Parathyroid adenoma (tissue), 2 donors: ENCODE results near the gene CTTNBP2.

Source experiments
- H2AFZ ChIP-seq: fragments of 300-600 bp; sonication (generic); one replicate; pipeline ENCODE4 v1.7.0; 2017; ENCODE audit warnings: antibody characterized with exemption, mild to moderate bottlenecking
- H3K27ac ChIP-seq: fragments of 300-600 bp; sonication (generic); one replicate; pipeline ENCODE4 v1.7.0; 2017
- H3K27me3 ChIP-seq: fragments of 300-600 bp; sonication (generic); one replicate; pipeline ENCODE4 v1.7.0; 2017; ENCODE audit warnings: low read length; ENCODE audit not compliant: control insufficient read depth, insufficient read depth
- H3K36me3 ChIP-seq: fragments of 300-600 bp; sonication (generic); one replicate; pipeline ENCODE4 v1.7.0; 2017; ENCODE audit warnings: low read length; ENCODE audit not compliant: control insufficient read depth, insufficient read depth
- H3K4me1 ChIP-seq: fragments of 300-600 bp; sonication (generic); one replicate; pipeline ENCODE4 v1.7.0; 2017; ENCODE audit warnings: control low read depth
- H3K4me2 ChIP-seq: fragments of 300-600 bp; sonication (generic); one replicate; pipeline ENCODE4 v1.7.0; 2017; ENCODE audit warnings: low read length
- H3K4me3 ChIP-seq: fragments of 300-600 bp; sonication (generic); one replicate; pipeline ENCODE4 v1.7.0; 2017; ENCODE audit warnings: low read depth, low read length
- H3K79me2 ChIP-seq: fragments of 300-600 bp; sonication (generic); one replicate; pipeline ENCODE4 v1.7.0; 2017; ENCODE audit warnings: control low read depth
- H3K9ac ChIP-seq: fragments of 300-600 bp; sonication (generic); one replicate; pipeline ENCODE4 v1.7.0; 2017; ENCODE audit warnings: mild to moderate bottlenecking
- H3K9me3 ChIP-seq: fragments of 300-600 bp; sonication (generic); one replicate; pipeline ENCODE4 v1.7.0; 2017; ENCODE audit warnings: low read length; ENCODE audit not compliant: control insufficient read depth
- CTCF ChIP-seq: fragments of 300-600 bp; sonication (generic); IDR thresholded peaks from one replicate; pipeline ENCODE4 v1.7.0; 2017; ENCODE audit warnings: antibody characterized with exemption, mild to moderate bottlenecking
- donor health status: primary hyperparathyroidism.

CTTNBP2 gene

GRCh38 chr7:117882594-117882993 lies 9.4 kb upstream of the CTTNBP2 start:
- H2AFZ ChIP-seq, result no peak overlapping the region
- no peaks in the 10 kb centered on the region for H3K27me3 ChIP-seq
- H3K4me1 ChIP-seq, result no peaks in the 10 kb centered on the region
- H3K4me2 ChIP-seq, result no peak overlapping the region
- H3K36me3 ChIP-seq, result no peaks in the 10 kb centered on the region
- no peaks in the 10 kb centered on the region for H3K79me2 ChIP-seq
- H3K9me3 ChIP-seq, result no peaks in the 10 kb centered on the region
- no peak overlapping the region for H3K9ac ChIP-seq
- H3K4me3 ChIP-seq, result no peak overlapping the region
- H3K27ac ChIP-seq, result no peak overlapping the region
- TF ChIP-seq CTCF, result no peak

DNA sequence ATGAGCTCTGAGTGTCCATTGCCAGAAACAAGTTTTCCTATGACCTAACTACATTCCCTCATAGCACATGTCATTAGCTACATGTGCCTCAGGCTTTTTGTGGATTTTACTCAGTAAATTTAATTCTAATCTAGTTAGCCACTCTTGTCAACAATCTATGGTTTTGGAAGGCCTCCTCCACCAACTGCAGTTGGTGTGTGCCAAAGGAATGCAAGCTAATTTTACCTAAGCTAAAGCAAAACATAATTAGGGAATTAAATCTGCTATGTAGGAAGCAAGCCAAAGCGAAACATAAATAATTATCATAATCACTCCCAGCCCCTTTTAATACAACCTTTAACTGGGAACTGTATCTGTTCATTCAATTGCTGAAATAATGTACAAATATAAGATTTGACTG lies 3.5 kb upstream of the CTTNBP2 start:
- no peaks in the 10 kb centered on the region for H3K27me3 ChIP-seq
- no peak overlapping the region for H2AFZ ChIP-seq
- peaks cover 4% of the 10 kb centered on the region for H3K4me1 ChIP-seq
- H3K9ac ChIP-seq, result no peak overlapping the region
- no peak overlapping the region for H3K4me2 ChIP-seq
- no peaks in the 10 kb centered on the region for H3K36me3 ChIP-seq
- no peaks in the 10 kb centered on the region for H3K79me2 ChIP-seq
- H3K27ac ChIP-seq, result no peak overlapping the region
- TF ChIP-seq CTCF, result no peak
- H3K9me3 ChIP-seq, result no peaks in the 10 kb centered on the region
- H3K4me3 ChIP-seq, result no peak overlapping the region

DNA sequence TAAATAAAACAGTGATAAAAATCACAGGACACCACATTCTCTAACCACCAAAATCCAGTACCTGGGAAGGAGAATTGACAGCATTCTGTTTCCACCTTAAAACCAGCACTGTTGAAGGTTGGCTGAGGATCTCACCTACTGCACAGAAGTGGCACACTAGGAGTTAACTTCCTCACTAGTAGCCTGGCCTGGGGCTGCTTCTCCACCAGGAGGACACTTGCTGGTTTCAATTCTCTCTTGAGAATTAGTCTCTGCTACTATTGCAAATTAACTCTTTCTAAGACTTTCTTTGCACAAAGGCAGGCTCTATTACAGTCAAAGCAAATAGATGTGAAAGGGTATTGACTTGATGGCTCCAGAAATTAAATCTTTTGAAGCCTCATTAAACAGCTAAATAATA lies 2.3 kb upstream of the CTTNBP2 start:
- Histone ChIP-seq H2AFZ (no peak overlapping the region), H3K4me2 (no peak overlapping the region), H3K27me3 (no peaks in the 10 kb centered on the region), H3K9ac (no peak overlapping the region), H3K4me3 (no peak overlapping the region), H3K27ac (no peak overlapping the region), H3K79me2 (no peaks in the 10 kb centered on the region), H3K36me3 (no peaks in the 10 kb centered on the region), H3K9me3 (no peaks in the 10 kb centered on the region), H3K4me1 (peaks cover 4% of the 10 kb centered on the region)
- peak; percentile 19 for TF ChIP-seq CTCF

DNA sequence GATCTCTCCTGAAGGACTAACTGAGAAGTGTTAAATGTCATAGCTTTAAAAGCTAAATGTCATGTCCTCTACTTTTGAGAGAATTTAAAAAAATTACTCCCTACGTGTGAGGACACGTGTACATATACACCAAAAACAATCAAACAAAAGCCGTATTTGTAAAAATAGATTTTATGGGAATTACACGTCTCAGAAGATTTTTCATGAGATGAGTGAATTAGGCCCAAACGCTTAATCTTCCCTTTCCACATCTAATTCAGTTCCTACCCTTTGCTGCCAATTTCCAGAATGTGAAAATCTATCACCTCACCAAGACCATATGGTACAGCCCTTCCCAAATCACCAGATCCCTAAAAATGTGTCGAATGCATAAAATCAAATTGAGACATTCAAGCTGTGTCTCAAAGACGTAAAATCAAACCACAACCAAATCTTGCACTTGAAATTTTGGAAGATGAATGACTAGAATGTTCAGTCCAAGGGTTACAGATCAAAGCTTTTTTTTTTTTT lies 1.0 kb upstream of the CTTNBP2 start:
- Histone ChIP-seq H3K79me2 (no peaks in the 10 kb centered on the region), H3K36me3 (no peaks in the 10 kb centered on the region), H3K4me2 (peak overlapping the region; percentile 71), H3K27ac (no peak overlapping the region), H2AFZ (peak overlapping the region; percentile 82), H3K4me1 (peaks cover 4% of the 10 kb centered on the region), H3K4me3 (peak overlapping the region; percentile 56), H3K27me3 (no peaks in the 10 kb centered on the region), H3K9me3 (no peaks in the 10 kb centered on the region), H3K9ac (no peak overlapping the region)
- no peak for TF ChIP-seq CTCF

- peak; percentile 6 for TF ChIP-seq CTCF
- peak overlapping the region; percentile 43 for H3K27ac ChIP-seq
- H3K9me3 ChIP-seq, result no peaks in the 10 kb centered on the region
Observed at GRCh38 chr7:117872561-117873309, 506 bp downstream of the CTTNBP2 start.

More at GRCh38 chr7:117872561-117873309, 506 bp downstream of the CTTNBP2 start:
- H3K27me3 ChIP-seq, result no peaks in the 10 kb centered on the region
- no peak overlapping the region for H3K9ac ChIP-seq
- H3K4me2 ChIP-seq, result peak overlapping the region; percentile 46
- peak overlapping the region; percentile 82 for H2AFZ ChIP-seq
- peak overlapping the region; percentile 92 for H3K4me3 ChIP-seq
- no peaks in the 10 kb centered on the region for H3K36me3 ChIP-seq
- peaks cover 4% of the 10 kb centered on the region for H3K4me1 ChIP-seq
- no peaks in the 10 kb centered on the region for H3K79me2 ChIP-seq
